Peyer's patch (tissue), 4 donors: Measurements from ENCODE around the gene SCFD2.

Experiments used
- CTCF ChIP-seq, 6 experiments: fragments of 450-650 bp in 4 of 6; fragments of 200-600 bp in 2 of 6; sonication (generic) in 1 of 6; IDR thresholded peaks; one replicate each; pipeline ENCODE4 v1.5.1; 2017 to 2019; ENCODE audit warnings: antibody characterized with exemption in 6 of 6, mild to moderate bottlenecking in 3 of 6, moderate library complexity in 1 of 6
- POLR2A ChIP-seq, 2 donors: fragments of 450-650 bp; IDR thresholded peaks; one replicate each; pipeline ENCODE4 v1.5.1; 2017; ENCODE audit warnings: antibody characterized with exemption in 2 of 2, mild to moderate bottlenecking in 2 of 2, moderate library complexity in 2 of 2

GRCh38 chr4:52999626-53000025 lies 366.2 kb downstream of the SCFD2 start:
- no peak for TF ChIP-seq CTCF (IDR thresholded peaks at IDR 0.05)
- TF ChIP-seq POLR2A (IDR thresholded peaks at IDR 0.05): no peak
